Liver (tissue), 3 donors: Measurements from ENCODE around the gene ACTN3.

Source experiments
- ATF3 ChIP-seq: IDR thresholded peaks from 2 replicates; pipeline ENCODE4 v1.6.1; 2016; ENCODE audit warnings: antibody characterized with exemption
- CTCF ChIP-seq: fragments of 150-350 bp; IDR thresholded peaks from 2 replicates; pipeline ENCODE4 v1.5.1; 2017; ENCODE audit warnings: improper control_type of control experiment, low read depth, low read length; ENCODE audit not compliant: missing input control
- HNF4G ChIP-seq: IDR thresholded peaks from 2 replicates; pipeline ENCODE4 v1.6.1; 2016; ENCODE audit warnings: antibody characterized with exemption
- MAX ChIP-seq: IDR thresholded peaks from 2 replicates; pipeline ENCODE4 v1.6.1; 2016; ENCODE audit warnings: antibody characterized with exemption
- RAD21 ChIP-seq, 2 donors: IDR thresholded peaks; 2 replicates each; pipeline ENCODE4 v1.6.1; 2016; ENCODE audit warnings: antibody characterized with exemption in 2 of 2, mild to moderate bottlenecking in 2 of 2
- REST ChIP-seq: IDR thresholded peaks from 2 replicates; pipeline ENCODE4 v1.6.1; 2016; ENCODE audit warnings: antibody characterized with exemption, mild to moderate bottlenecking
- SP1 ChIP-seq: IDR thresholded peaks from 2 replicates; pipeline ENCODE4 v1.6.1; 2018; ENCODE audit warnings: antibody characterized with exemption, mild to moderate bottlenecking
- TAF1 ChIP-seq: conservative IDR thresholded peaks from 2 replicates; pipeline ENCODE4 v1.6.1; 2016; ENCODE audit warnings: antibody characterized with exemption, mild to moderate bottlenecking
- YY1 ChIP-seq: IDR thresholded peaks from 2 replicates; pipeline ENCODE4 v1.6.1; 2016; ENCODE audit warnings: antibody characterized with exemption, mild to moderate bottlenecking
- ZBTB33 ChIP-seq: IDR thresholded peaks from 2 replicates; pipeline ENCODE4 v1.6.1; 2016; ENCODE audit warnings: antibody characterized with exemption
- donor health status: healthy.
- donor health status: healthy.

- TF ChIP-seq TAF1 (no peak), CTCF (no peak), REST (no peak), SP1 (no peak), MAX (no peak), RAD21 (IDR thresholded peaks at IDR 0.05) (no peak), YY1 (no peak), ZBTB33 (no peak), ATF3 (no peak), HNF4G (no peak)
Measured at GRCh38 chr11:66497206-66497605, 49.5 kb upstream of the ACTN3 start.
